K562 (cell line): ENCODE data around the gene FBXO4. TPM values are rescaled to one million over a fixed set of nuclear protein-coding genes. Genes with fewer than 3 reads are reported as not detected.

ENCODE experiments used
- BDP1 ChIP-seq: IDR thresholded peaks from 3 replicates; pipeline ENCODE4 v1.6.1; 2011; ENCODE audit not compliant: insufficient read length, insufficient read depth
- DMBX1 ChIP-seq: fragments of 250-450 bp; sonication (Bioruptor Pico); IDR thresholded peaks from 2 replicates; pipeline ENCODE4 v1.8.0; 2022; ENCODE audit warnings: inconsistent platforms, mild to moderate bottlenecking, moderate library complexity, borderline replicate concordance
- JUND ChIP-seq, 2 experiments: IDR thresholded peaks; 2 replicates in 1 of 2; 3 replicates in 1 of 2; pipeline ENCODE4 v1.6.1; 2011; ENCODE audit warnings: borderline replicate concordance in 2 of 2, low read depth in 2 of 2, low read length in 2 of 2, improper control_type of control experiment in 1 of 2, missing biosample characterization in 1 of 2, missing genetic modification characterization in 1 of 2, missing genetic modification reagents in 1 of 2
- KLF16 ChIP-seq: IDR thresholded peaks from 2 replicates; pipeline ENCODE4 v1.6.1; 2016; ENCODE audit warnings: antibody characterized with exemption
- NELFE ChIP-seq: IDR thresholded peaks from 2 replicates; pipeline ENCODE4 v1.6.1; 2011; ENCODE audit warnings: mild to moderate bottlenecking; ENCODE audit not compliant: insufficient read depth, insufficient read length
- RBFOX2 ChIP-seq: fragments of 200-400 bp; formaldehyde crosslinking; IDR thresholded peaks from 2 replicates; pipeline ENCODE4 v1.6.1; 2017; ENCODE audit warnings: low read depth, mild to moderate bottlenecking, low read length, moderate library complexity
- RBM25 ChIP-seq: fragments of 200-400 bp; formaldehyde crosslinking; IDR thresholded peaks from 2 replicates; pipeline ENCODE4 v1.6.1; 2018; ENCODE audit warnings: low read length, low read depth, moderate library complexity; ENCODE audit not compliant: severe bottlenecking
- SAP30 ChIP-seq: fragments of 200-600 bp; sonication (generic); IDR thresholded peaks from 2 replicates; pipeline ENCODE4 v1.6.1; 2012; ENCODE audit warnings: borderline replicate concordance, low read depth, mild to moderate bottlenecking, moderate library complexity, low read length, control low read depth, inconsistent platforms; ENCODE audit not compliant: insufficient read depth, poor library complexity, severe bottlenecking
- SMAD3 ChIP-seq: fragments of 450-650 bp; formaldehyde crosslinking; conservative IDR thresholded peaks from 2 replicates; pipeline ENCODE4 v1.4.0; 2020; ENCODE audit warnings: mild to moderate bottlenecking
- TAF1 ChIP-seq: IDR thresholded peaks from 2 replicates; pipeline ENCODE4 v1.6.1; 2011; ENCODE audit warnings: mild to moderate bottlenecking, low read length, moderate library complexity; ENCODE audit not compliant: insufficient read depth, control insufficient read depth, severe bottlenecking; ENCODE audit errors: extremely low read depth
- ZKSCAN1 ChIP-seq: fragments of 150-350 bp; IDR thresholded peaks from 2 replicates; pipeline ENCODE4 v1.6.1; 2016; ENCODE audit warnings: low read depth, low read length
- ZNF384 ChIP-seq: IDR thresholded peaks from 2 replicates; pipeline ENCODE4 v1.6.1; 2012; ENCODE audit warnings: low read depth, low read length, improper control_type of control experiment
- polyA plus RNA-seq, 8 experiments: library from polyadenylated mRNA; depleted of rRNA in 4 of 8; stranded (reverse) in 5 of 8; unstranded in 3 of 8; fragments of >200 nt; fragmentation: Nextera tagmentation in 2 of 8; fragmentation: Illumina TruSeq in 1 of 8; extraction: Ambion mirVana in 2 of 8; extraction: Trizol in 1 of 8; gene quantifications; 2 replicates each; pipeline versions ENCODE4 v1.2.1 to v1.2.3, GENCODE V29; 2011 to 2014; ENCODE audit warnings: inconsistent platforms in 1 of 8, missing spikeins in 1 of 8
- total RNA-seq, 7 experiments: library from RNA; depleted of rRNA in 6 of 7; stranded (reverse); fragments of >200 nt in 6 of 7; fragmentation: Illumina TruSeq in 2 of 7; extraction: Trizol in 2 of 7; gene quantifications; 2 replicates each; pipeline versions ENCODE4 v1.2.1 to v1.2.3, GENCODE V29; 2011 to 2021; ENCODE audit warnings: low replicate concordance in 1 of 7
- TF ChIP-seq, protein P1 (sequence below), 3 experiments: fragments of 200-800 bp in 1 of 3; fragments of 250-450 bp in 1 of 3; fragments of 450-650 bp in 1 of 3; sonication (Bioruptor Pico) in 1 of 3; sonication (Bioruptor generic) in 1 of 3; formaldehyde crosslinking in 1 of 3; IDR thresholded peaks; 2 replicates each; pipeline versions ENCODE4 v1.6.1 to v1.8.0; 2016 to 2022; ENCODE audit warnings: mild to moderate bottlenecking in 2 of 3, missing genetic modification characterization in 2 of 3, missing compliant biosample characterization in 1 of 3, moderate library complexity in 1 of 3
- TF ChIP-seq, protein P2 (sequence below): IDR thresholded peaks from 2 replicates; pipeline ENCODE4 v1.6.1; 2011; ENCODE audit warnings: borderline replicate concordance, low read depth, mild to moderate bottlenecking, moderate library complexity, low read length; ENCODE audit not compliant: insufficient read depth, poor library complexity, severe bottlenecking
- TF ChIP-seq, protein P3 (sequence below): fragments of 250-450 bp; sonication (Bioruptor Pico); IDR thresholded peaks from 2 replicates; pipeline ENCODE4 v1.5.0; 2021; ENCODE audit warnings: mild to moderate bottlenecking, borderline replicate concordance

Gene FBXO4
- total and polyA plus RNA-seq, 9 of the 15 experiments (the other 6 are each of a cell fraction or from before 2014, with no cell fraction given): 5.9 to 33.4 (median 19.6) TPM

DNA sequence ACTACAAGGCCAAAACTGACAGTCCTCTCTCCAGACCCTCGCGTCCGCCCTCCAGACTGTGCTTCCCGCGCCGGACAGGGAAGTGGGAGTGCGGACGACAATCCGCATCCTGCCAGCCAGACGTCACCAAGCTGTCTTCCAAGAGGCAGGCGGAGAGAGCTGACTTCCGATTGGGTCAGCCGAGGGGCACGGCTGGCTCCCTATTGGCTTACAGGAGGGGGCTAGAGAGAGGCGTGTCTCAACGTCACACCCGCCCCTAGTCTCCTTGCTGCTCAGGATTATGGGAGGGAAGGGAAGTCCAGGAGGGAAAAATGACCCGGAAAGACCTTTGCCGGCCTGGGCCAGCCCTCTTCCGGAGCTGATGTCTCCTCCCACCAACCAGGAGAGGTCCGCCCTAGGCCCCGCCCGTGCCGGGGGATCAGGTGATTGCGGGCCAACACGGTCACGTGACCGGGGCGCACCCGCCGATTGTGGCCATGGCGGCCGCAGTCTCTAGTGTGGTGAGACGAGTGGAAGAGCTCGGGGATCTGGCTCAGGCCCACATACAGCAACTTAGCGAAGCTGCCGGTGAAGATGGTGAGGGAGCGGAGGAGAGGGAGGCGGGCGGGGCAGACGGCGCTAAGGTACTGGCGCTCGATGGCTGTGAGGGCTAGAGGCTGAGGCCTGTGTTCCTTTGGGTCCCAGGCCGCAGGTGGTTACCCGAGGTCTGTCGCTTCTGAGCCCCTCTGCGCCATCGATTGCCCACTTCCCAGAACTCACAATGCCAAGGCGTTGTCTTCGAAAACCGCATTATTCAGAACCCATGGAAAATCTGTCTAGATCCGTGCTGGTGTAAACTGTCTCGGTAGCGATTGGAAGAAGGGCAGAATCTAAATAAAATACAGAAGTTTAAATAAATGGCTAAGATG lies 20.9 kb upstream of the FBXO4 start, which contains the start of gene RIMOC1 (continued):
- TF ChIP-seq DMBX1 (CRISPR knock-in tag) (peak; percentile 60; the same call in 1 of the 2 replicates), ZKSCAN1 (no peak), TAF1 (peak; percentile 90), ZNF384 (no peak), RBFOX2 (peak; percentile 99), NELFE (no peak), SAP30 (peak; percentile 94), JUND (IDR thresholded peaks at IDR 0.05; ENCODE audit: borderline replicate concordance, low read depth, low read length) (peak; percentile 55; the same call in 1 of the 2 replicates), JUND (tag; IDR thresholded peaks at IDR 0.05; ENCODE audit: borderline replicate concordance, low read depth, low read length) (no peak; the same call in 2 of the 3 replicates), BDP1 (no peak), SMAD3 (CRISPR knock-in tag) (peak; percentile 82), KLF16 (peak; percentile 96), RBM25 (peak; percentile 59)
- TF ChIP-seq, protein P1, sequence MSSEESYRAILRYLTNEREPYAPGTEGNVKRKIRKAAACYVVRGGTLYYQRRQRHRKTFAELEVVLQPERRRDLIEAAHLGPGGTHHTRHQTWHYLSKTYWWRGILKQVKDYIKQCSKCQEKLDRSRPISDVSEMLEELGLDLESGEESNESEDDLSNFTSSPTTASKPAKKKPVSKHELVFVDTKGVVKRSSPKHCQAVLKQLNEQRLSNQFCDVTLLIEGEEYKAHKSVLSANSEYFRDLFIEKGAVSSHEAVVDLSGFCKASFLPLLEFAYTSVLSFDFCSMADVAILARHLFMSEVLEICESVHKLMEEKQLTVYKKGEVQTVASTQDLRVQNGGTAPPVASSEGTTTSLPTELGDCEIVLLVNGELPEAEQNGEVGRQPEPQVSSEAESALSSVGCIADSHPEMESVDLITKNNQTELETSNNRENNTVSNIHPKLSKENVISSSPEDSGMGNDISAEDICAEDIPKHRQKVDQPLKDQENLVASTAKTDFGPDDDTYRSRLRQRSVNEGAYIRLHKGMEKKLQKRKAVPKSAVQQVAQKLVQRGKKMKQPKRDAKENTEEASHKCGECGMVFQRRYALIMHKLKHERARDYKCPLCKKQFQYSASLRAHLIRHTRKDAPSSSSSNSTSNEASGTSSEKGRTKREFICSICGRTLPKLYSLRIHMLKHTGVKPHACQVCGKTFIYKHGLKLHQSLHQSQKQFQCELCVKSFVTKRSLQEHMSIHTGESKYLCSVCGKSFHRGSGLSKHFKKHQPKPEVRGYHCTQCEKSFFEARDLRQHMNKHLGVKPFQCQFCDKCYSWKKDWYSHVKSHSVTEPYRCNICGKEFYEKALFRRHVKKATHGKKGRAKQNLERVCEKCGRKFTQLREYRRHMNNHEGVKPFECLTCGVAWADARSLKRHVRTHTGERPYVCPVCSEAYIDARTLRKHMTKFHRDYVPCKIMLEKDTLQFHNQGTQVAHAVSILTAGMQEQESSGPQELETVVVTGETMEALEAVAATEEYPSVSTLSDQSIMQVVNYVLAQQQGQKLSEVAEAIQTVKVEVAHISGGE (CRISPR knock-in tag; IDR thresholded peaks at IDR 0.05): peak in 1 of 3 experiments; percentile 64; a peak in 1 of 6 replicates
- TF ChIP-seq, protein P2, sequence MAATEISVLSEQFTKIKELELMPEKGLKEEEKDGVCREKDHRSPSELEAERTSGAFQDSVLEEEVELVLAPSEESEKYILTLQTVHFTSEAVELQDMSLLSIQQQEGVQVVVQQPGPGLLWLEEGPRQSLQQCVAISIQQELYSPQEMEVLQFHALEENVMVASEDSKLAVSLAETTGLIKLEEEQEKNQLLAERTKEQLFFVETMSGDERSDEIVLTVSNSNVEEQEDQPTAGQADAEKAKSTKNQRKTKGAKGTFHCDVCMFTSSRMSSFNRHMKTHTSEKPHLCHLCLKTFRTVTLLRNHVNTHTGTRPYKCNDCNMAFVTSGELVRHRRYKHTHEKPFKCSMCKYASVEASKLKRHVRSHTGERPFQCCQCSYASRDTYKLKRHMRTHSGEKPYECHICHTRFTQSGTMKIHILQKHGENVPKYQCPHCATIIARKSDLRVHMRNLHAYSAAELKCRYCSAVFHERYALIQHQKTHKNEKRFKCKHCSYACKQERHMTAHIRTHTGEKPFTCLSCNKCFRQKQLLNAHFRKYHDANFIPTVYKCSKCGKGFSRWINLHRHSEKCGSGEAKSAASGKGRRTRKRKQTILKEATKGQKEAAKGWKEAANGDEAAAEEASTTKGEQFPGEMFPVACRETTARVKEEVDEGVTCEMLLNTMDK: no peak
- TF ChIP-seq, protein P3, sequence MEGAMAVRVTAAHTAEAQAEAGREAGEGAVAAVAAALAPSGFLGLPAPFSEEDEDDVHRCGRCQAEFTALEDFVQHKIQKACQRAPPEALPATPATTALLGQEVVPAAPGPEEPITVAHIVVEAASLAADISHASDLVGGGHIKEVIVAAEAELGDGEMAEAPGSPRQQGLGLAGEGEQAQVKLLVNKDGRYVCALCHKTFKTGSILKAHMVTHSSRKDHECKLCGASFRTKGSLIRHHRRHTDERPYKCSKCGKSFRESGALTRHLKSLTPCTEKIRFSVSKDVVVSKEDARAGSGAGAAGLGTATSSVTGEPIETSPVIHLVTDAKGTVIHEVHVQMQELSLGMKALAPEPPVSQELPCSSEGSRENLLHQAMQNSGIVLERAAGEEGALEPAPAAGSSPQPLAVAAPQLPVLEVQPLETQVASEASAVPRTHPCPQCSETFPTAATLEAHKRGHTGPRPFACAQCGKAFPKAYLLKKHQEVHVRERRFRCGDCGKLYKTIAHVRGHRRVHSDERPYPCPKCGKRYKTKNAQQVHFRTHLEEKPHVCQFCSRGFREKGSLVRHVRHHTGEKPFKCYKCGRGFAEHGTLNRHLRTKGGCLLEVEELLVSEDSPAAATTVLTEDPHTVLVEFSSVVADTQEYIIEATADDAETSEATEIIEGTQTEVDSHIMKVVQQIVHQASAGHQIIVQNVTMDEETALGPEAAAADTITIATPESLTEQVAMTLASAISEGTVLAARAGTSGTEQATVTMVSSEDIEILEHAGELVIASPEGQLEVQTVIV: no peak
